AG20443 (cell line): Measurements from ENCODE around the gene MRPL42.
A peak's percentile ranks its signal among the peaks of the same experiment; 100 is the strongest.
"Not testable (repeated sequence)": the region's sequence is repeated elsewhere in the genome, so short reads cannot be mapped to it uniquely, and the experiment has no call there.

Source experiments
- DNase-seq: peaks from one replicate; pipeline ENCODE4 v3.0.0; 2012; ENCODE audit warnings: low spot score, mixed read lengths

Gene MRPL42

GRCh38 chr12:93547778-93548177 is 80.5 kb downstream of the MRPL42 start:
- no peak for DNase-seq

DNA sequence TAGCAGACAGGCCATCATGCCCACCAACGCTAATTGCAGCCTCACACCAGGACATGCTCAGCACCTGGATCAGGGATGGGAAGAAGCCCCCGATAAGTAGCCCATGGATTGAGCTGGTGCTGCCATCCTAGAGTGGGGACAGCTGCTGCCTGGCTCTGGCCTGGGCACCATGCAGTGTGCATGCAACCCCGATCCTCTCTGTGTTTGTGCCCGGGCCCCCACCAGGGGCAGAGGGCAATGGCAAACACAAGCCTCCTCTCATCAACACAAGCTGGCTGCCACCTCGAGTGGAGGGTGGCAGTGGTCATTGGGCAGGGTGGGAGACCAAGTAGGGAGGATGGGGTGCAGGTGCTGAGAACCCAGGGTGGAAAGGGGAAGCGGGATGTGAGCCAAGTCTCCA is 81.9 kb downstream of the MRPL42 start:
- no peak for DNase-seq

DNA sequence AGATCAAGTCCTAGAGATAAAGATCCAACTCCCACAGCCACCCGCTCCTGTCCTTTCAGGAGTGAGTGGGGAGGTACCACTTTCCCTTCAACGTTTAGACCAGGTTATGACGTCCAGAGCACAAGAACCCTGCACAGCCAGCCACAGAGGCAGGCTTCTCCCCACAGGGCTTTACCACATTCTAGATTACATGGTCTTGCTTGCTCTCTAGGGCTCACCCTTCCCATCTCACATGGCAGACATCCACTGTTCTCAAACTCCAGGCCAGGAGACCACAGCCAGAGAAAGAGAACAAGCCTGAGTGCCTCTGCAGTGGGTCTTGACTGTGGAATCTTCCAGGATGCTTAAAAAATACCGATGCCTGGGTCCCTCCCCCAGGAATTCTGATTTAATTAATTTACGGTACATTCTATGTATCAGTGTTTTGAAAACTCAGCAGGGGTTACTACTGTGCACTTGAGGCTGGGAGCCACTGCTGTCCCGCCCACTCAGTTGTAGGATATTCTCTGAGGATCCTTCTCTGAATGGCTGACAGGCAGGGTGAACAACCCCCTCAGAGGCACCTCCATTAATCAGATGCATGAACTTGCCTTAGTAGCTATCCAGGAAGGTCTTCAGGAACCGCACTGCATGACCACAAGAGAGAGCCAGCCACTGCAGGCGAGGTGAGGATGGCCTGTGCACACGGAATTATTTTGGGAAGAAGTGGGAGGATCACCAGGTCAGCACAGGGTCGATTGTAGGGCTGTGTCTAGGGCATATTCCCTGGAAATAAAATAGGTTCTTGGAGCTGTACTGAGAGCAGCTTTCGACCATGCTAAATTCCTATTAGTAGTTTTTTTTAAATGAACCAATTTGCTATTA is 83.7 kb downstream of the MRPL42 start:
- DNase-seq: no peak

DNA sequence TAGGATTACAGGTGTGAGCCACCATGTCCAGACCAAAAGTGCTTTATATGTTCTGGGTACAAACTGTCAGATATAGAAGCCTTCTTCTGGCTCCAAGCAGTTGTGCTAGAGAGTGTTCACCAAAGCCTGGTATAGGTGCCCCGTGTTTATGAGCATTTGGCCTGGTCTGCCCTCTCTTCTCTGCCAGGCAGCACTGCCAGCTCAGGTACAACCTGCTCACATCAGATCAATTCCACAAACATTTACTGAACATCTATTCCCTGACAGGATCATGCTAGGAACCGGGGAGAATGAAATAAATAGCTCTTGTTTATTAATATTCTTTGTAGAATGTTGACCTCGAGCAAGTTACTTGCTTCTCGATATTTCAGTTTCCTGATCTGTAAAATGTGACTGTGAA is 85.1 kb downstream of the MRPL42 start:
- no peak for DNase-seq

GRCh38 chr12:93557879-93558278 is 90.6 kb downstream of the MRPL42 start:
- DNase-seq: not testable (repeated sequence)

DNA sequence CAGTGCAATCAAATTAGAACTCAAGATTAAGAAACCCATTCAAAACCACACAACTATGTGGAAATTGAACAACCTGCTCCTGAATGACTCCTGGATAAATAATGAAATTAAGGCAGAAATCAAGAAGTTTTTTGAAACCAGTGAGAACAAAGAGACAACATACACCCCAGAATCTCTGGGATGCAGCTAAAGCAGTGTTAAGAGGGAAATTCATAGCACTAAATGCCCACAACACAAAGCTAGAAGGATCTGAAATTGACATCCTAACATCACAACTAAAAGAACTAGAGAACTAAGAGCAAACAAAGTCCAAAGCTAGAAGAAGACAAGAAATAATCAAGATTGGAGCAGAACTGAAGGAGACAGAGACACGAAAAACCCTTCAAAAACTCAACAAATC is 91.4 kb downstream of the MRPL42 start:
- not testable (repeated sequence) for DNase-seq

GRCh38 chr12:93563807-93564538 is 96.7 kb downstream of the MRPL42 start:
- peak; percentile 26 for DNase-seq

GRCh38 chr12:93565760-93566159 is 98.4 kb downstream of the MRPL42 start:
- DNase-seq: no peak
